Measurements from ENCODE around the gene ANKRD35. TPM values are rescaled to one million over a fixed set of nuclear protein-coding genes. Genes with fewer than 3 reads are reported as not detected.
A peak's percentile ranks its signal among the peaks of the same experiment; 100 is the strongest.

The ANKRD35 gene
- total RNA-seq, 1 donor from 2014 or later, result 0.16 TPM

- FAIRE-seq, result no peak
- H3K36me3 Mint-ChIP-seq (ENCODE audit: low read depth, unreplicated experiment), result no peaks in the 10 kb centered on the region
Measured at GRCh38 chr1:145884675-145885074, 991 bp downstream of the ANKRD35 start.

GRCh38 chr1:145879775-145880174 is 5.9 kb downstream of the ANKRD35 start:
- H3K4me1 ChIP-seq (ENCODE audit: insufficient read depth, low read length), result peaks cover 5% of the 10 kb centered on the region
- H3K4me1 Mint-ChIP-seq (ENCODE audit: low read depth, unreplicated experiment), result peaks cover 12% of the 10 kb centered on the region
- H3K27me3 ChIP-seq (ENCODE audit: insufficient read depth, low read length), result peaks cover 6% of the 10 kb centered on the region
- no peak for DNase-seq (ENCODE audit: low read depth)
- H3K4me2 ChIP-seq (ENCODE audit: low read length), result no peak overlapping the region
- no peak for FAIRE-seq
- H3K9me3 Mint-ChIP-seq (ENCODE audit: unreplicated experiment), result peaks cover 3% of the 10 kb centered on the region
- H3K4me3 ChIP-seq (ENCODE audit: insufficient read depth, low read depth, low read length), result no peak overlapping the region
- no peak overlapping the region for H3K27ac Mint-ChIP-seq (ENCODE audit: unreplicated experiment)
- no peak overlapping the region for H3K4me3 Mint-ChIP-seq (ENCODE audit: unreplicated experiment)
- no peaks in the 10 kb centered on the region for H3K79me2 ChIP-seq (ENCODE audit: insufficient read depth, low read length)
- TF ChIP-seq CTCF (IDR thresholded peaks at IDR 0.05; ENCODE audit: insufficient read depth, low read depth, low read length) (no peak), EZH2 (IDR thresholded peaks at IDR 0.05; ENCODE audit: insufficient read depth, low read length) (no peak)
- no peak overlapping the region for H3K9ac ChIP-seq (ENCODE audit: low read length)
- H3K9me3 ChIP-seq (ENCODE audit: insufficient read depth, low read depth, low read length), result no peaks in the 10 kb centered on the region
- no peak overlapping the region for H3K27ac ChIP-seq (ENCODE audit: low read depth, low read length)
- no peaks in the 10 kb centered on the region for H3K36me3 ChIP-seq (ENCODE audit: insufficient read depth, low read length)
- H3K27me3 Mint-ChIP-seq (ENCODE audit: low read depth, unreplicated experiment), result peaks cover 33% of the 10 kb centered on the region
- H3K36me3 Mint-ChIP-seq (ENCODE audit: low read depth, unreplicated experiment), result no peaks in the 10 kb centered on the region
- no peak overlapping the region for H2AFZ ChIP-seq (ENCODE audit: low read depth, low read length)
- H4K20me1 ChIP-seq (ENCODE audit: insufficient read depth, low read length), result no peaks in the 10 kb centered on the region

More at GRCh38 chr1:145884675-145885074, 991 bp downstream of the ANKRD35 start:
- H4K20me1 ChIP-seq (ENCODE audit: insufficient read depth, low read length), result no peaks in the 10 kb centered on the region
- TF ChIP-seq EZH2 (IDR thresholded peaks at IDR 0.05; ENCODE audit: insufficient read depth, low read length) (no peak), CTCF (IDR thresholded peaks at IDR 0.05; ENCODE audit: insufficient read depth, low read depth, low read length) (no peak)
- H3K9ac ChIP-seq (ENCODE audit: low read length), result no peak overlapping the region
- H3K79me2 ChIP-seq (ENCODE audit: insufficient read depth, low read length), result no peaks in the 10 kb centered on the region
- H3K4me1 ChIP-seq (ENCODE audit: insufficient read depth, low read length), result peaks cover 9% of the 10 kb centered on the region
- no peak overlapping the region for H3K4me3 ChIP-seq (ENCODE audit: insufficient read depth, low read depth, low read length)
- H3K4me2 ChIP-seq (ENCODE audit: low read length), result peak overlapping the region; percentile 90
- peaks cover 4% of the 10 kb centered on the region for H3K27me3 ChIP-seq (ENCODE audit: insufficient read depth, low read length)
- DNase-seq (ENCODE audit: low read depth), result peak; percentile 20
- H2AFZ ChIP-seq (ENCODE audit: low read depth, low read length), result no peak overlapping the region
- Mint-ChIP-seq H3K4me1 (ENCODE audit: low read depth, unreplicated experiment) (peaks cover 14% of the 10 kb centered on the region), H3K4me3 (ENCODE audit: unreplicated experiment) (peak overlapping the region; percentile 80), H3K27me3 (ENCODE audit: low read depth, unreplicated experiment) (peaks cover 26% of the 10 kb centered on the region), H3K27ac (ENCODE audit: unreplicated experiment) (no peak overlapping the region), H3K9me3 (ENCODE audit: unreplicated experiment) (no peaks in the 10 kb centered on the region)
- H3K27ac ChIP-seq (ENCODE audit: low read depth, low read length), result no peak overlapping the region
- no peaks in the 10 kb centered on the region for H3K9me3 ChIP-seq (ENCODE audit: insufficient read depth, low read depth, low read length)
- no peaks in the 10 kb centered on the region for H3K36me3 ChIP-seq (ENCODE audit: insufficient read depth, low read length)

- H3K79me2 ChIP-seq (ENCODE audit: insufficient read depth, low read length), result no peaks in the 10 kb centered on the region
- H3K4me3 Mint-ChIP-seq (ENCODE audit: unreplicated experiment), result no peak overlapping the region
- no peak overlapping the region for H3K27ac ChIP-seq (ENCODE audit: low read depth, low read length)
- H2AFZ ChIP-seq (ENCODE audit: low read depth, low read length), result no peak overlapping the region
- DNase-seq (ENCODE audit: low read depth) (no peak), FAIRE-seq (no peak)
- no peak overlapping the region for H3K9ac ChIP-seq (ENCODE audit: low read length)
- H3K4me1 Mint-ChIP-seq (ENCODE audit: low read depth, unreplicated experiment), result peaks cover 7% of the 10 kb centered on the region
- H4K20me1 ChIP-seq (ENCODE audit: insufficient read depth, low read length), result no peaks in the 10 kb centered on the region
- peaks cover 6% of the 10 kb centered on the region for H3K27me3 ChIP-seq (ENCODE audit: insufficient read depth, low read length)
- H3K4me1 ChIP-seq (ENCODE audit: insufficient read depth, low read length), result no peaks in the 10 kb centered on the region
- H3K4me2 ChIP-seq (ENCODE audit: low read length), result no peak overlapping the region
- no peaks in the 10 kb centered on the region for H3K36me3 Mint-ChIP-seq (ENCODE audit: low read depth, unreplicated experiment)
- peaks cover 6% of the 10 kb centered on the region for H3K9me3 Mint-ChIP-seq (ENCODE audit: unreplicated experiment)
- no peaks in the 10 kb centered on the region for H3K36me3 ChIP-seq (ENCODE audit: insufficient read depth, low read length)
- H3K9me3 ChIP-seq (ENCODE audit: insufficient read depth, low read depth, low read length), result no peaks in the 10 kb centered on the region
- no peak overlapping the region for H3K4me3 ChIP-seq (ENCODE audit: insufficient read depth, low read depth, low read length)
- H3K27me3 Mint-ChIP-seq (ENCODE audit: low read depth, unreplicated experiment), result peaks cover 38% of the 10 kb centered on the region
- H3K27ac Mint-ChIP-seq (ENCODE audit: unreplicated experiment), result no peak overlapping the region
- TF ChIP-seq CTCF (IDR thresholded peaks at IDR 0.05; ENCODE audit: insufficient read depth, low read depth, low read length), result no peak
- TF ChIP-seq EZH2 (IDR thresholded peaks at IDR 0.05; ENCODE audit: insufficient read depth, low read length), result no peak
Measured at GRCh38 chr1:145878724-145879123, 6.9 kb downstream of the ANKRD35 start.
